SK-N-MC (cell line): ENCODE measurements around the gene CLDN25.

ENCODE experiments used
- DNase-seq: peaks from one replicate; pipeline ENCODE4 v3.0.0-alpha.2; 2011; ENCODE audit warnings: low read depth, low spot score
- H3K27ac ChIP-seq: fragments of 200-600 bp; sonication (generic); 2 replicates; pipeline ENCODE4 v1.5.1; 2016; ENCODE audit warnings: mixed run types
- H3K36me3 ChIP-seq: fragments of 200-600 bp; sonication (generic); 2 replicates; pipeline ENCODE4 v1.6.1; 2017; ENCODE audit warnings: antibody characterized with exemption, low read length, mixed read lengths; ENCODE audit not compliant: insufficient read depth
- H3K4me3 ChIP-seq: fragments of 200-600 bp; sonication (generic); 2 replicates; pipeline ENCODE4 v1.5.1; 2016
- H3K9ac ChIP-seq: fragments of 200-600 bp; sonication (generic); 2 replicates; pipeline ENCODE4 v1.8.0; 2017; ENCODE audit warnings: mixed run types, mixed read lengths; ENCODE audit not compliant: insufficient read length
- H3K9me3 ChIP-seq: fragments of 200-600 bp; sonication (generic); 2 replicates; pipeline ENCODE4 v1.6.1; 2017; ENCODE audit warnings: low read depth, mild to moderate bottlenecking, antibody characterized with exemption, low read length, moderate library complexity, mixed read lengths
- EZH2 ChIP-seq: fragments of 200-600 bp; sonication (generic); IDR thresholded peaks from one replicate; pipeline ENCODE4 v1.6.1; 2017; ENCODE audit warnings: antibody characterized with exemption
- FOXP2 ChIP-seq: optimal IDR thresholded peaks from 2 replicates; pipeline ENCODE3; 2011; ENCODE audit warnings: mild to moderate bottlenecking, moderate library complexity; ENCODE audit not compliant: insufficient read depth; ENCODE audit errors: extremely low read length, control extremely low read depth
- POLR2AphosphoS5 ChIP-seq: IDR thresholded peaks from 2 replicates; pipeline ENCODE4 v1.6.1; 2012; ENCODE audit warnings: mild to moderate bottlenecking, low read depth, low read length, borderline replicate concordance

Gene CLDN25

DNA sequence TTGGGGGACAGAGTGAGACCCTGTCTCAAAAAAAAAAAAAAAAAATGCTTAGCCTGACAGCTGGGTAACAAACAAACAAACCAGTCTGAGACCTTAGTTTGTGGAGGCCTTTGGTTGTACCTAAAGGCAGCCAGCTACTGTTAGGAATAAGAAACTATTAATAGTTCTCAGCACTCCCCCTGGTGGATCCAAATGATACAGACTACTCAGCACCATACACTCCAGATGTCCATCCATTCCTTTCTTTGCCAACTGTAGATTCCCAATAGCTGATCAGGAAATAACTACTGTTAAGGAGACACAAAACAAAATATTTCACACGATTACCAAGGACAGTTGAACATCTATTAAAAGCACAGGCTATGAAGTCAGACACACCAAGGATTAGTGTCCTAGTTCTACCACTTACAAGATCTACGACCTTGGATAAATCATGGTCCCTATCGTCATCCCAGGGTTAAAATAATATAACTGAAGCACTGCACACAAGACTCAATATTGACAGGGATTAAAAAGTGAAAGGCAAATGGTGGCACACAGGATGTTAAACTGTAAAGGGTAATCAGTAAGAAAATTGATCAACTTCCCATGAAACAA, 17.2 kb downstream of the CLDN25 start:
- TF ChIP-seq FOXP2 (no peak), POLR2AphosphoS5 (no peak), EZH2 (no peak)
- H3K9ac ChIP-seq, result no peak overlapping the region
- no peaks in the 10 kb centered on the region for H3K9me3 ChIP-seq
- no peak overlapping the region for H3K27ac ChIP-seq
- H3K36me3 ChIP-seq, result no peaks in the 10 kb centered on the region; the same call in 1 of the 2 replicates
- no peak overlapping the region for H3K4me3 ChIP-seq
- no peak for DNase-seq

DNA sequence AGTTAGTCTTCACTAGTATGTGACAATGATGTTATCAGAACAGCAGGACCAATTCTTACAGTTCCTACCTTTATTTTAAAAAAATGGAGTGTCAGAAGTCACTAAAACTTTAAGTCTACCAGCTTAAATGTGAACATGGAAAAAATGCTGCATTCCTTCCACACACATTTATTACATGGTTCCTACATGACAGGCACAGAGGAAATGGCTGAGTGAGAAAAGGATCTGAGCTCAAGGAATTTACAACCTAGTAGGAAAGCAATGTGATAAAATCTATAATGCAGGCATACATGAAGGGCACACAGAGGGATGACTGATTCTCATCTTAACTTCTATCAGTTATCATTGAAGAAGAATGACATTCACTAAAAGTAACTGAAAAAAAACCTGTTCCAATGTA, 23.0 kb downstream of the CLDN25 start:
- H3K36me3 ChIP-seq, result peaks cover 10% of the 10 kb centered on the region
- no peak for TF ChIP-seq POLR2AphosphoS5
- no peak for TF ChIP-seq EZH2
- TF ChIP-seq FOXP2, result no peak
- no peak overlapping the region for H3K27ac ChIP-seq
- H3K9me3 ChIP-seq, result no peaks in the 10 kb centered on the region
- H3K4me3 ChIP-seq, result no peak overlapping the region
- no peak for DNase-seq
- H3K9ac ChIP-seq, result no peak overlapping the region

DNA sequence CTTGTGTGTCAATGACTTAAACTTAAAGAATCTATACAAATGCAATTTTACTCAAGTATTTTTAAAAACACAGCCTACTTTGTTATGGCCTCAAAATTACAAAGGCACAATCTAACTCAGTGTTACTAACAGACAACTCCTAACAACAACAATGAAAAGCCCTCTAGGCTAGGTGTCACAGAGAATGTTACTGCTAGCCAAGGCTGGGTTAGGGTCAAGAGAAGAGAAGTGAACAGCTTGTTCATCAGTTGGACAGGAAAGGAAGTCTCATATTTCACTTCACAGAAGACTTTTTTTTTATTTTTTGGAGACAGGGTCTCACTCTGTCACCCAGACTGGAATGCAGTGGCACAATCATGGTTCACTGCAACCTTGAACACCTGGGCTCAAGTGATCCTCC, 26.0 kb downstream of the CLDN25 start:
- no peak overlapping the region for H3K27ac ChIP-seq
- peaks cover 20% of the 10 kb centered on the region for H3K36me3 ChIP-seq
- TF ChIP-seq POLR2AphosphoS5 (no peak), EZH2 (no peak), FOXP2 (no peak)
- H3K4me3 ChIP-seq, result no peak overlapping the region
- H3K9me3 ChIP-seq, result no peaks in the 10 kb centered on the region
- no peak overlapping the region for H3K9ac ChIP-seq
- no peak for DNase-seq

DNA sequence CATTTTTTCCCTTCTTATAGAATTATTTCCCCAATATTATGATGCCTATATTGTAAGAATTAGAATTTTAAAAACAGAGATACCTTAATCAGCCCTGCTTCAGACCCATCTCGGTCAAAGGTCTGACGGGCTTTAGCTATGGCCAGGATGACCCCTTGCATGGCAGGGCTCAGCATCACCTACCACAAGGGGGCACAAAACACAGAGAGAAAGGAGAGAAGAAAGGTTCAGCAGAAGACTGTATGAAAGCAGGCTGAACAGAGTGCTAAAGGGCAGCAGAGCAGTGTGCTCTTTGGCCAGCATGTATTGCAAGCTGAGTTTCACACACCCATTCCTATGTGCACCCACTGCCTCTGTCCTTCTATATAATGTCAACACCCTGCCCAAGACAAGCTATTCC, 26.8 kb downstream of the CLDN25 start:
- H3K4me3 ChIP-seq, result no peak overlapping the region
- no peak overlapping the region for H3K27ac ChIP-seq
- no peak for TF ChIP-seq EZH2
- no peak for TF ChIP-seq FOXP2
- TF ChIP-seq POLR2AphosphoS5, result no peak
- peaks cover 20% of the 10 kb centered on the region for H3K36me3 ChIP-seq
- no peaks in the 10 kb centered on the region for H3K9me3 ChIP-seq
- no peak for DNase-seq
- H3K9ac ChIP-seq, result no peak overlapping the region

DNA sequence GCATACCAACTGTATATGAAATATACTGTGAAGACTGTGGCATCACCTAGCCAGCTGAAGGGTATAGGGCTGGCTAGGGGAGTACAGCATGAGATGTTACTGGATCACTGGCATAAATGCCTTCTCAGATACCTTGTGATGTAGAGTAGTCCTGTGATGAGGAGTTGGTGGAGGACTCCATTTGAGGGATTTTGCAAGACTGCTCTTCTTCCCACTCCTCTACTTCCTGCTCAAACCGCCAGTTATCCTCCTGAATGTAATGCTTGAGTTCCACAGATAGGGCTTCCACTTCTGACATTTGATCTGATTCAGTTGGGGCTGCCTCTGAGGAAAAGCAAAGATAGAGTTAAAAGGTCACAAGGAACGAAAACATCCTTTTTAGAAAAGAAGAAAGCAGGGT, 29.3 kb downstream of the CLDN25 start:
- Histone ChIP-seq H3K4me3 (no peak overlapping the region), H3K9me3 (no peaks in the 10 kb centered on the region), H3K27ac (no peak overlapping the region), H3K9ac (no peak overlapping the region), H3K36me3 (peaks cover 20% of the 10 kb centered on the region)
- DNase-seq, result no peak
- TF ChIP-seq FOXP2 (no peak), POLR2AphosphoS5 (no peak), EZH2 (no peak)

DNA sequence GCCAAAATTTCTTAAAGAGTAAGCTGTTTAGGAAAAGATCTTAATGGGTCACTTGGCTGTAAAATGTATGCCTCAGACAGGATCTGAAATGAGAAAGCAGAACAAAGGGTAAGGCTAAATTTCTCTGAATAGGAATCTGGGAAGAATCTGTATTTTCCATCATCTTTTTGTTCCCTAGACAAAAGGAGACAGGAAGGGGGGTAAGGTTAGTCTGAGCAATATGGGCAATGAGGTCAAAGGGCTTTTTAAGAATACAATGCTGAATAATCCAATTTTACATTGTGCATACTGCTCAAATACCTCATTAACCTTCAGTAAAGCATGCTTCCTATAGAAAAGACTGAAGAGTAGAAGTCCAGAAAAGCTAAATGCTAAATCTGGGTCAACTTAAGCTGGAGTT, 34.6 kb downstream of the CLDN25 start:
- Histone ChIP-seq H3K27ac (no peak overlapping the region), H3K36me3 (no peaks in the 10 kb centered on the region), H3K9me3 (no peaks in the 10 kb centered on the region), H3K4me3 (no peak overlapping the region), H3K9ac (no peak overlapping the region)
- TF ChIP-seq FOXP2 (no peak), EZH2 (no peak), POLR2AphosphoS5 (no peak)
- DNase-seq, result no peak

DNA sequence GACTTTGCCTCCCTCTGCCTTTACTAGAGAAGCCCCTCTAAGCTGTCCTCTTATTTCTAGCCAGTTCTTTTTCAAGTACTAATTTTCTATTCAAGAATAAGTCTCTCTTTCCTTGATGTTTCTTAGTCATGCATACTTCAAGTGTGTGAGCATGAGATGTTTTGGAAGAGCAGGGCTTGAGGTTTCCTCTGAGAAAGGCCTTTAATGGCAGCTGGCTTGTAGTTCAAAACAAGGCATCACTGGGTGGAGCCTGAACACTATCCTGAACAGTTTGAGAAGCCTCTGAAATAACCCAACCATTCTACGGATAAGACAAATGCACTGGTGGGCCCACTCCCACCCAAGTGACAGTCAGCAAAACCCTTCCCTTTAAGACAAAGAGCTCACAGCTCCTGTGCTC, 37.6 kb downstream of the CLDN25 start:
- H3K27ac ChIP-seq, result no peak overlapping the region
- TF ChIP-seq FOXP2, result no peak
- no peaks in the 10 kb centered on the region for H3K9me3 ChIP-seq
- peaks cover 8% of the 10 kb centered on the region; the same call in 1 of the 2 replicates for H3K36me3 ChIP-seq
- H3K9ac ChIP-seq, result no peak overlapping the region
- H3K4me3 ChIP-seq, result no peak overlapping the region
- no peak for DNase-seq

DNA sequence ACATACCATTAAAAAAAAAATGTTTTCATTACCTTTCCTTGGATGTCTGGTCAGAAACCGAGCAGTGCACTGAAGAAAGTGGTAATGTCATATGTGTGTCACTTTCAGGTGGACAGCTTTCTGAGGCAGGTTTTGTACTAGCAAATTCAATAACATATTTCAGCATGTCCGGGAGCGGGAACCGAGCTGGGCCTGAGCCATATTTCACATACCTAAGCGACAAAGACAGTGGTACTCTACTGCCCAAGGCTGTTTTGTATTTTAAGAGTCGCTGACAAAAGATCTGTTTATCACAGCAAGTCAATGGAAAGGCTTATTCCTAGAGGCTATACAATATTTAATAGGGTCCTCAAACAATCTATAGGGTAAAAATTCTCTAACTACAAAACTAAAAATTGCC, 38.0 kb downstream of the CLDN25 start:
- no peak for DNase-seq
- Histone ChIP-seq H3K27ac (no peak overlapping the region), H3K9me3 (no peaks in the 10 kb centered on the region), H3K36me3 (peaks cover 8% of the 10 kb centered on the region; the same call in 1 of the 2 replicates), H3K9ac (no peak overlapping the region), H3K4me3 (no peak overlapping the region)
- TF ChIP-seq FOXP2, result no peak
- no peak for TF ChIP-seq POLR2AphosphoS5
- no peak for TF ChIP-seq EZH2

DNA sequence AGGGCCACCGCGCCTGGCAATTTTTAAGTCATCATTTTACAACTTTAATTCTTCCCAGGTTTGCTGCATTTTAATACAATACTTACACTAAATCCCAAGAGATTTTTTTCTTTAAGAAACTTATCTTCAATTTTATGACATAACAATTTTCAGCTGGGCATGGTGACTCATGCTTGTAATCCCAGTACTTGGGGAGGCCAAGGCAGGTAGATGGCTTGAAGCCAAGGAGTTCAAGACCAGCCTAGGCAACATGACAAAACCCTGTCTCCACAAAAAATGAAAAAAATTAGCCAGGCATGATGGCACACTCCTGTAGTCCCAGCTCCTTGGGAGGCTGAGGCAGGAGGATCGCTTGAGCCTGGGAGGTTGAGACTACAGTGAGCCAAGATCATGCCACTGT, 38.8 kb downstream of the CLDN25 start:
- Histone ChIP-seq H3K36me3 (peaks cover 8% of the 10 kb centered on the region; the same call in 1 of the 2 replicates), H3K9me3 (no peaks in the 10 kb centered on the region), H3K4me3 (no peak overlapping the region), H3K27ac (no peak overlapping the region), H3K9ac (no peak overlapping the region)
- DNase-seq, result no peak
- TF ChIP-seq POLR2AphosphoS5 (no peak), FOXP2 (no peak), EZH2 (no peak)
